Fibroblast of skin of left biceps (primary cell): ENCODE results near the gene SLC35A1.

Source experiments
- DNase-seq, 2 experiments: peaks; one replicate each; pipeline ENCODE4 v3.0.0-alpha.2; 2013; ENCODE audit warnings: low read depth in 2 of 2

The SLC35A1 gene

DNA sequence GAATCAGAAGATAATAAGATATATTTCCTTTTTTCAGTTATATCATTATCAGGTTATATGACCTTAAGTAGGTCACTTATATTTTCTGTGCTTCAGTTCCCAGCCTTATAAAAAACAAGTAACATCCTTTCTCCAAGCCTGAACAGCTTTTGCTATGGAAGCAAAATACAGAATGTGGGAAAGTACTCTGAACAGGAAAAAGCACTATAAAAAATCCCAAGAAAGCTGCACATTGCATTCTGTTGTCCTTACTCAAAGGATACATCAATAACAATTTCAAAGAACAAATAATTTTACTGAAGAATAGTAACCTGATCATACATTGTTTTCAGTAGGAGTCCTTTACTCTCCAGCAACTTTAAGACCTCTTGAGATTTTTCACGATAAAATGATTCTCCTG lies 56.4 kb downstream of the SLC35A1 start:
- no peak for DNase-seq

GRCh38 chr6:87534377-87535047 lies 61.7 kb downstream of the SLC35A1 start:
- no peak for DNase-seq

DNA sequence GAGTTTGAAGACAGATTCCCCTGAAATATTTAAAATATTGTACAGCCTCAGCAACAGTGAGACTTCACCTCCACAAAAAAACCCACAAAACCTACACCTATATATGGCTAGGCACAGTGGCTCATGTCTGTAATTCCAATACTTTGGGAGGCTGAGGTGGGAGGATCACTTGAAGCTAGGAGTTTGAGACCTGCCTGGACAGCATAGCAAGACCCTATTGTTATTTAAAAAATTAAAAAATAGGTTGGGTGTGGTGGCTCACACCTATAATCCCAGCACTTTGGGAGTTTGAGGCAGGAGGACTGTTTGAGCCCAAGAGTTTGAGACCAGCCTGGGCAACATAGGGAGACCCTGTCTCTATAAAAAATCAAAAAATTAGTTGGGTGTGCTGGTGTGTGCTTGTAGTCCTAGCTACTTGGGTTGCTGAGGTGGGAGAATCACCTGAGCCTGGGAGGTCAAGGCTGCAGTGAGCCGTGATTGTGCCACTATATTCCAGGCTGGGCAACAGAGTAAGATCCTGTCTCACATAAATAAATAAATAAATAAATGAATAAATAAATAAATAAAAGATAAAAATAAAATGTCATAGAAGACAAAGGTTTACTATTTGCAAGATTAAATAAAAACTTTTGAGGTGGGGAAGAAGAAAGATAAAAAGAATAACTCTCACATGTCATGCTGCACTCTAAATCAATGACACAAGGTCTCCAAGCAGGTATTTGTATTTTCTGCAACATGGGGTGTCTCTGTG lies 65.9 kb downstream of the SLC35A1 start:
- DNase-seq = no peak

DNA sequence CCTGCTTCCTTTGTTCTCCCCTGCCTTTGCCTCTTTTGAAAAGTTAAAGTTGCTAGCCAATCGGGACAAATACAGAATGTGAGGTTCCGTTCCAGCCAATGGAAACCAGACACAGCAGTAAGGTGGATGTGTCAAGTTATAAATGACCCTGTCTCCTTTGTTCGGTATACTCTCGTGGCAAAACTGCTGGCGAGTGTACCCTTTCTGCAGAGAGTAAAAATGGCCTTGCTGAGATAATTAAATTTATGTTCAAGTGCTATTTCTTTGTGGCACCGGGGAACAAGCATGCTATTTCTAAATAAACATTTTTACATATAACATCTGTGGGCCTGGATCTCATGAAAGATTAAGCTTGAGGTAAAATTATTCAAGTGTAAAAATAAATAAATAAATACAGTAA lies 66.8 kb downstream of the SLC35A1 start:
- DNase-seq = no peak

DNA sequence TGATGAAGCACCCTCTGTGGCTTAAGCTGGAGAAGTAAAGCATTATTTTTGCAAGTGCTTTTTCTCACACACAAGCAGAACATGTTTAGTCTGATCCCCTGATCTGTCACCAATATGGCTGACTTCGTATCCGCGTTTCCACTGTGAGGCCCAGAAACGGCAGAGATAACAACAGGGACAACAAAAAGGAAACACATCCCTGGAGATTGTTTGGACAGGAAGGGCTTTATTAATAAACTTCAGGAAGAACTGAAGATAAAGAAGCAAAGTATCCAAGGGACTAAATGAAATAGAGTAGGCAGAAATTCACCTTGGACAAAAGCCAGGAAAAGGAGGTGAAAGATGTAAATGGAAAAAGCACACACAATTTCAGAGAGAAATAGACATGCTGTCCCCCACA lies 67.8 kb downstream of the SLC35A1 start:
- DNase-seq = no peak

- no peak for DNase-seq
Measured at GRCh38 chr6:87541041-87541440, 68.3 kb downstream of the SLC35A1 start.

GRCh38 chr6:87541744-87542143 lies 69.0 kb downstream of the SLC35A1 start:
- DNase-seq = no peak

GRCh38 chr6:87543696-87544473 lies 71.1 kb downstream of the SLC35A1 start:
- DNase-seq = no peak

GRCh38 chr6:87544474-87544735 lies 71.6 kb downstream of the SLC35A1 start:
- DNase-seq = no peak

DNA sequence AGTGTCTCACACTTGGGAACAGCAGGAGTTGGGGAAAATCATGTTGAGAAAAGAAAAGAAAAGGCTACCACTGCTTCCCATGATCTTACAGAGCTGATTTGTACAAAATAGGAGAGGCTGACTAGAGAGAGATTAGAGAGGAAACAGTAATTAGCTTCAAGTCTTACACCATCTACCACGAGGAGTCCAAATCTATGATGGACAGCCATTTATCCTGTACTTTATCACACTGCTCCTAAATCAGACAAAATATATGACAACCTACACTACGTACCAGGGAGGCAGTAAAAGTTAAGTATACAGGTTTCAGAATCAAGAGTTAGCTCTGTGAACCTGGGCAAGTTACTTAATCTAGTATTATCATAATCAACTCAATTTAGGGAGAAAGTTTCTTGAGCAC lies 79.0 kb downstream of the SLC35A1 start:
- no peak for DNase-seq

DNA sequence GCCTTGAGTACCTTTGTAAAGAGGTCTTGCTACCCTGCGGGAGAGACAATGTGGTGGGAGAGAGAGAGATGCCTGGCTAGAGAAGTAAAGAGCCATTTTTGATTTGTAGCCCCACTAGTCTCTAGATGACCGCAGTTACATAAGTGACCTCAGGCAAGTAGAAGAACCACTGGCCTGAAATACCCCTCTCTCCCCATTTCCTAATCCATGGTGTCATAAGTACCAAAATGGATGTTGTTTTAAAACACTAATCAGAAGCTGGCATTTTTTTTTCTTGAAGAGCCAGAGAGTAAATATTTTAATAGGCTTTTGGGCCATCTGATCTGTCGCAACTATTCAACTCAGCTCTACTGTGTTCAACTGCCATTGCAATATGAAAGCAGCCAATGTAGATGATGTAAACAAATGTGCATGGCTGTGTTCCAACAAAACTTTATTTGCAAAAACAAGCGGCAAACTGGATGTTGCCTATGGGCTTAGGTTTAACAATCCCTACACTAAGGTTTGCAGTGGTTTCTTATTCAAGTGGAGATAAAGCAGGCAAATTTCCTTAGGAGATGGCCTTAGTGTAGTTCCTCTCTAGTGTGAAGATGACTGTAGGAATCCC lies 80.5 kb downstream of the SLC35A1 start:
- no peak for DNase-seq

GRCh38 chr6:87555506-87555905 lies 82.7 kb downstream of the SLC35A1 start:
- DNase-seq = no peak

GRCh38 chr6:87558446-87558845 lies 85.7 kb downstream of the SLC35A1 start:
- no peak for DNase-seq

DNA sequence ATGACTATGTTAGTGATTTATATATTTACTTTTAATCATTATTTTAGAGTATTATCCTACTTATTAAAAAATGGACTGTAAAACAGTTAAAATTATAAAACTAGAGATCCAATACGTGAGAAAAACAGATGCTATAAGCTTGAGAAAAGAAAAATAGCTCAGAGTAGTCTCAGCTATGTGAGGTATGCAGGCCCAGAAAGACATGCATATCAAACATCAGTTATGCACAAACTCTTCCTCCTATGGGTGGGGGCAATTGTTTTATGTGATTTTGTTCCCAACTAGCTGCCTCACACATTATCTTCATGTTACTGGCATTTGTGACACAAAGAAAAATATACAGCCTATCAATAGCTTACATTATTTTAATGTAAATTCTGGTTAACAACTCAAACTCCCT lies 88.2 kb downstream of the SLC35A1 start:
- no peak for DNase-seq
